IPS DF 4.7 (cell line): ENCODE data around the gene ADPGK.
"Not testable (repeated sequence)": the region's sequence is repeated elsewhere in the genome, so short reads cannot be mapped to it uniquely, and the experiment has no call there.

ENCODE experiments used
- DNase-seq: peaks from one replicate; pipeline ENCODE4 v3.0.0-alpha.2; 2013; ENCODE audit warnings: low spot score; ENCODE audit errors: extremely low read depth

ADPGK gene

GRCh38 chr15:72783640-72784455, at the start of gene ADPGK:
Gene ADPGK (minus strand): TSS chr15:72783758. CDS start chr15:72783691, 67 bp downstream.
- DNase-seq, result no peak

GRCh38 chr15:72827226-72827625, 43.7 kb upstream of the ADPGK start:
- DNase-seq, result no peak

GRCh38 chr15:72826611-72827010, 43.1 kb upstream of the ADPGK start:
- no peak for DNase-seq

- no peak for DNase-seq
These were observed 42.3 kb upstream of the ADPGK start for GRCh38 chr15:72825829-72826228.

GRCh38 chr15:72824781-72825180, 41.2 kb upstream of the ADPGK start:
- DNase-seq, result no peak

- no peak for DNase-seq
These were observed 40.6 kb upstream of the ADPGK start for GRCh38 chr15:72824112-72824511.

- DNase-seq, result no peak
These were observed 36.7 kb upstream of the ADPGK start for GRCh38 chr15:72820278-72820677.

GRCh38 chr15:72818632-72819031, 35.1 kb upstream of the ADPGK start:
- DNase-seq, result no peak

- DNase-seq, result no peak
These were observed 29.9 kb upstream of the ADPGK start for GRCh38 chr15:72813345-72814004.

GRCh38 chr15:72809329-72809728, 25.8 kb upstream of the ADPGK start:
- no peak for DNase-seq

- DNase-seq, result not testable (repeated sequence)
These were observed 23.8 kb upstream of the ADPGK start for GRCh38 chr15:72807346-72807745.

- no peak for DNase-seq
These were observed 19.4 kb upstream of the ADPGK start for GRCh38 chr15:72803006-72803405.

- DNase-seq, result no peak
These were observed 18.2 kb upstream of the ADPGK start for GRCh38 chr15:72801590-72802325.

GRCh38 chr15:72800833-72801481, 17.4 kb upstream of the ADPGK start:
- no peak for DNase-seq

- DNase-seq, result no peak
These were observed 14.3 kb upstream of the ADPGK start for GRCh38 chr15:72797834-72798233.

- DNase-seq, result no peak
These were observed 13.8 kb upstream of the ADPGK start for GRCh38 chr15:72797338-72797689.

- no peak for DNase-seq
These were observed 13.2 kb upstream of the ADPGK start for GRCh38 chr15:72796515-72797337.

- no peak for DNase-seq
These were observed 12.6 kb upstream of the ADPGK start for GRCh38 chr15:72796210-72796514.

GRCh38 chr15:72793766-72794660, 10.5 kb upstream of the ADPGK start:
- DNase-seq, result no peak

GRCh38 chr15:72792431-72792830, 8.9 kb upstream of the ADPGK start:
- DNase-seq, result no peak
